ENCODE data around the gene TRIM21. TPM values are rescaled to one million over a fixed set of nuclear protein-coding genes. Genes with fewer than 3 reads are reported as not detected.
"Not testable (repeated sequence)": the region's sequence is repeated elsewhere in the genome, so short reads cannot be mapped to it uniquely, and the experiment has no call there.

Gene TRIM21
- total RNA-seq, 2 donors from 2014 or later = 11.5 to 17.0 TPM

GRCh38 chr11:4418403-4418802 lies 24.9 kb upstream of the TRIM21 start:
- Histone ChIP-seq H3K4me1 (replicated peaks) (no peaks in the 10 kb centered on the region), H3K27ac (no peak overlapping the region), H3K9me3 (no peaks in the 10 kb centered on the region), H3K27me3 (replicated peaks; ENCODE audit: insufficient read depth) (no peaks in the 10 kb centered on the region), H3K4me3 (no peak overlapping the region), H3K36me3 (no peaks in the 10 kb centered on the region)
- whole genome bisulfite sequencing = 84% methylated on average over 8 of the region's 8 CpGs
- intact Hi-C loops (cut with DNase I) = no loop called here
- TF ChIP-seq POLR2A (IDR thresholded peaks at IDR 0.05) (no peak), CTCF (IDR thresholded peaks at IDR 0.05) (no peak), POLR2AphosphoS5 (IDR thresholded peaks at IDR 0.05) (no peak)
- DNase-seq (ENCODE audit: low spot score) = no peak

GRCh38 chr11:4416816-4417215 lies 23.3 kb upstream of the TRIM21 start:
- intact Hi-C loops (cut with DNase I) = no loop called here
- Histone ChIP-seq H3K27me3 (replicated peaks; ENCODE audit: insufficient read depth) (no peaks in the 10 kb centered on the region), H3K4me1 (replicated peaks) (no peaks in the 10 kb centered on the region), H3K27ac (no peak overlapping the region), H3K9me3 (no peaks in the 10 kb centered on the region), H3K4me3 (no peak overlapping the region), H3K36me3 (no peaks in the 10 kb centered on the region)
- TF ChIP-seq POLR2AphosphoS5 (IDR thresholded peaks at IDR 0.05) (no peak), CTCF (IDR thresholded peaks at IDR 0.05) (no peak), POLR2A (IDR thresholded peaks at IDR 0.05) (no peak)
- no peak for DNase-seq (ENCODE audit: low spot score)
- 62% methylated on average over 1 of the region's 1 CpG for whole genome bisulfite sequencing

GRCh38 chr11:4416306-4416705 lies 22.8 kb upstream of the TRIM21 start:
- H3K4me1 ChIP-seq (replicated peaks) = no peaks in the 10 kb centered on the region
- no peaks in the 10 kb centered on the region for H3K36me3 ChIP-seq
- TF ChIP-seq POLR2AphosphoS5 (IDR thresholded peaks at IDR 0.05) (no peak), POLR2A (IDR thresholded peaks at IDR 0.05) (no peak), CTCF (IDR thresholded peaks at IDR 0.05) (no peak)
- no peak for DNase-seq (ENCODE audit: low spot score)
- no peaks in the 10 kb centered on the region for H3K9me3 ChIP-seq
- no peak overlapping the region for H3K27ac ChIP-seq
- intact Hi-C loops (cut with DNase I) = no loop called here
- no peak overlapping the region for H3K4me3 ChIP-seq
- H3K27me3 ChIP-seq (replicated peaks; ENCODE audit: insufficient read depth) = no peaks in the 10 kb centered on the region
- WGBS = 65% methylated on average over 1 of the region's 1 CpG

GRCh38 chr11:4406206-4406605 lies 12.7 kb upstream of the TRIM21 start:
- intact Hi-C loops (cut with DNase I); H3K27ac ChIP-seq; H3K4me1 ChIP-seq (replicated peaks); H3K36me3 ChIP-seq; H3K9me3 ChIP-seq; H3K27me3 ChIP-seq (replicated peaks; ENCODE audit: insufficient read depth); H3K4me3 ChIP-seq; DNase-seq (ENCODE audit: low spot score): not testable (repeated sequence)
- 65% methylated on average over 4 of the region's 6 CpGs for WGBS

- intact Hi-C loops (cut with DNase I) = no loop called here
- WGBS = 31% methylated on average over 11 of the region's 11 CpGs
- DNase-seq (ENCODE audit: low spot score) = no peak
- Histone ChIP-seq H3K4me1 (replicated peaks) (no peaks in the 10 kb centered on the region), H3K4me3 (peak overlapping the region; percentile 64 to 69), H3K9me3 (no peaks in the 10 kb centered on the region), H3K27ac (peak overlapping the region; percentile 73 to 76), H3K36me3 (peaks cover 0 to 1% of the 10 kb centered on the region in 2 donors), H3K27me3 (replicated peaks; ENCODE audit: insufficient read depth) (no peaks in the 10 kb centered on the region)
- TF ChIP-seq POLR2A (IDR thresholded peaks at IDR 0.05) (no peak), CTCF (IDR thresholded peaks at IDR 0.05) (no peak), POLR2AphosphoS5 (IDR thresholded peaks at IDR 0.05) (no peak)
These were observed 339 bp upstream of the TRIM21 start for GRCh38 chr11:4393858-4394223.
